Kidney glomerular epithelial cell (primary cell): ENCODE data around the gene AUH.
A peak's percentile ranks its signal among the peaks of the same experiment; 100 is the strongest.

Experiments used
- DNase-seq: peaks from one replicate; lab custom pipeline; 2025; lab: John Stamatoyannopoulos, UW

The AUH gene

DNA sequence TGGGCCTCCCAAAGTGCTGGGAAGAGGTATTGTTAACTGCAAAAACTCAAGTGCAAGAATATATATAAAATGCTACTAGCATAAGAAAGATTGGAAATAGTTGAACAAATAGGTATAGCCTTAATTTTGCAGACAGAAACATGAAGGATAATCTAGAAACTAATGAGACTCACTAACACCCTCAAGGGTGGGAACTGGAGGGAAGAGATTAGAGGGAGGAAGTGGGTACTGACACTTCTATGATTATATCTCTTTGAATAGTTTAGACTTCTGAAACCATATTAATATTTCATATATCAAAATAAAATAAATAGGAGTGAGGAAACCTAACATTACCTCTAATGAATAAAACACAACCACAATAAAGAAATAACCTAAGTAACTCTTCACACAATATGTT lies 23.0 kb downstream of the AUH start:
- DNase-seq: no peak

GRCh38 chr9:91336786-91337185 lies 24.9 kb downstream of the AUH start:
- no peak for DNase-seq

GRCh38 chr9:91334053-91334452 lies 27.7 kb downstream of the AUH start:
- DNase-seq: no peak

- no peak for DNase-seq
Measured at GRCh38 chr9:91333551-91333950, 28.2 kb downstream of the AUH start.

DNA sequence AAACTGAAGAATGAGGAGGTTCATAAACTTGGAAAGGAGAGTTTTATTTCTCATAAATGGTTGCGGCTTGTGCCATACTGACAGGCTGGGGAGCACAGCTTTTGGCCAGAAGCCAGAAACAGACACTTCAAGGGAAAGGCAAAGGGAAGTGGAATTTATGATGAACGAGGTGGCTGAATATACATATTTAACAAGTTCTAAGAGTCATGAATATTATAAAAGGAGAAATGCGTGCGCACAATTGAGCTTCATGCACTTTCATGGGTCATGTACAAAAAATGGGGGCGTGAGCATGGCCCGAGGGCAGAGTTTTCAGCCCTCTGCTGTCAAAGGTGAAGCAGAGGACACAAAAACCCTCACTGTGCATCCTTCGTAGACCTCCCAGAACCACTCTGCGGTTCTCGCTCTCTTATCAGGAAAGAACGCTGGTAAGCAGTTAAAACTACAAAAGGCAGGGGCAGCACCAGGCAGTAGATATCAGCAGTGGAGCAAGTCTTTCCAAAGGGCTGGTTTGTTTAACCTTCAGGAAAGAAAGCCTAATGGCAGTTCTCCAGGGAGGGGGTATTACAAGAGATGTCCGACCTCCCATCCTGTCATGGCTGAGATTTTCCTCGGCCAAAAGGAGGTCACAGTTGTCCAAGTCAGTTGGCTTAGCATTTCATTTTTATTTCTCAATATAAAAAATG lies 29.0 kb downstream of the AUH start:
- no peak for DNase-seq

DNA sequence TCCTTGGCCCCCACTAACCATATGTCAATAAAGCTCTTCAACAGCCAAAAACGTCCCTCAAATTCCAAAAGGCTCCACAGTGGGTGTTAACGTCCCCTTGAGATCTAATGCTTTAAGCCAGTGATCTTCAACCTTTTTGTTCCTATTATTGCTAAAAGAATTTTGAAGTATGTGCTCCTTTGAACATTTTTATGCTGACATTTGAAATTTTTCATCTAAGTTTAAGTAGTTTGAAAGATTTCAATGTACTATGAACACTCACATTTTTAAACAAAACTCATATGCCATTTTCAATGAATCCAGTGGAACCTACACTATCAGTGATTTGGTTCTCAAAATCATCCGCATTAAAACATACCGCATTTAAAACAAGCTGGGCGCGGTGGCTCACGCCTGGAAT lies 29.9 kb downstream of the AUH start:
- no peak for DNase-seq

DNA sequence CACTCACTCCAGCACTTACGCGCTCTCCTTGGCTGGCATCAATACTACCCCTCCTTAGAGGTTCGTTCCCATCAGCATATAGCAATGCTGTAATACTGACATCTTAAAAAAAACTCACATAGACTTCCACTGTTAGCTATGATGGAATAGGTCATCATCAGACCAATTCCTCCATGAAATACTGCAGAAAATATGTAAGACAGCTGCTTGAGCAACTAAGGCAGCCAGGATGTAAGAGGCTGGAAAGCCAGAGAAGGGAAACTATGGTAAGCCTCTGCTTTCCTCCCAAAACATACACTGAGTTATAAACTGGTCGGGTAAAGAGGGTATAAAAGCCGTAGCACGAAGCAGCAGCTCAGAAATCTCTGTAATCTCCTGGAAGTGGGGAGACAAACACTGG lies 33.5 kb downstream of the AUH start:
- no peak for DNase-seq

DNA sequence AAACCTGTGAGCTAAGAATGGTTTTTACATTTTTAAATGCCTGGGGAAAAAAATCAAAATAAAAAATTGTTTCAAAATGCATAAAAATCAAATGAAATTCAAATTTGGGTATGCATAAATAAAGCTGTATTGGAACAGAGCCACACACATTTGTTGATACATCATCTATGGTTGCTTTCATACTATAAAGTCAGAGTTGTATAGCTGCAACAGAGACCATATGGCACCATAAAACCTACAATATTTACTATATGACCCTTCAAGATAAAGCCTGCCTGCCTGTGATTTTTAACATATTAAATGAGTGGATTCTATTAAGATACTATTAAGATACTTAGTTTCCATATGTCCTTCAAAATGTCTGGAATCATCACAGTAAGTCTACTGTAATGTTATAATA lies 40.0 kb downstream of the AUH start:
- DNase-seq: no peak

DNA sequence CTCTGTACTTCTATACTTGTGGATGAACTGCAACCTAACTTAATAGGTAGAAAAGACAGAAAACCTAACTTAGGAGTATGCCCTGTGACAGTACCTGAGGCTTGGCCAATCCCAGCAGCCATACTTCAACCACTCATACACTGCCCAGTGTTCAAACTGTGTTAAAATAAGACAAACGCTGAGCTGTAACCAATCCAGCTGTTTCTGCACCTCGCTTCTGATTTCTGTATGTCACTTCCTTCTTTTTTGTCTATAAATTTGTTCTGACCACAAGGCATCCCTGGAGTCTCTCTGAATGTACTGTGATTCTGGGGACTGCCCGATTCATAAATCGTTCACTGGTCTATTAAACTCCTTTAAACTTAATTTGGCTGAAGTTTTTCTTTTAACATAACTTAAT lies 41.4 kb downstream of the AUH start:
- DNase-seq: no peak

DNA sequence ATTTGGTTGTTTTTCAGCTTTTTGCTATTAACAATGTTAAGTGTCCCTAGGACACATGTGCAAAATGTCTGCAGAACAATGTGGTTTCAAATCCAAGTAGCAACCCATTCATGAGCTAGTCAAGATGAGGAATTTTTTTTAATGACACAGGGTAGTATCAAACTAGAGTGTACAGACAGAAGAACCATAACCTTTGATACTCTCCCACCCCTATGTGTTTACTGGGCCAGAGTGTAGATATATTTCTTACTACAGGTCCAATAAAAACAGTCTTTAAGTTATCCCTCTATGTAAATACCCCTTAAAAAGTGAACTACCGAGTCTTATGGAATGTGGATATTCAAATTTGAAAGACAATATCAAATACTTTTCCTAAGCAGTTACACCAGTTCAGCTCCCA lies 45.6 kb downstream of the AUH start:
- DNase-seq: no peak

DNA sequence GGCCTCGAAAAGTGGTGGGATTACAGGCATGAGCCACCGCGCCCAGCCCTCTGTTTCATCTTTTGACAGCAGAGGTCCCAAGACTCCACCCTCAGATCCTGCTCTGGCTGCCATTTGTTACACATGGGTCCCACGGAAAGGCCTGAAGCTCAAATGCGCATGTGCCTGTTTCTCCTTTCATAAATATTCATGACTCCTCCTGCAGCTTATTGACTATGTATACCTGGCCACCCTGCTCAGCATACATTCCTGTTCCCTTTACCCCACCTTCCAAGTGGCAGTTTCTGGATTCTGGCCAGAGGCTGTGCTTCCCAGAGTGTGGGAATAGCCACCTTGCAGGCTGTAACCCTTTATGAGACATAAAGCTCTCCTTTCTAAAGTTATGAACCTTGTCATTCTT lies 46.5 kb downstream of the AUH start:
- DNase-seq: no peak

DNA sequence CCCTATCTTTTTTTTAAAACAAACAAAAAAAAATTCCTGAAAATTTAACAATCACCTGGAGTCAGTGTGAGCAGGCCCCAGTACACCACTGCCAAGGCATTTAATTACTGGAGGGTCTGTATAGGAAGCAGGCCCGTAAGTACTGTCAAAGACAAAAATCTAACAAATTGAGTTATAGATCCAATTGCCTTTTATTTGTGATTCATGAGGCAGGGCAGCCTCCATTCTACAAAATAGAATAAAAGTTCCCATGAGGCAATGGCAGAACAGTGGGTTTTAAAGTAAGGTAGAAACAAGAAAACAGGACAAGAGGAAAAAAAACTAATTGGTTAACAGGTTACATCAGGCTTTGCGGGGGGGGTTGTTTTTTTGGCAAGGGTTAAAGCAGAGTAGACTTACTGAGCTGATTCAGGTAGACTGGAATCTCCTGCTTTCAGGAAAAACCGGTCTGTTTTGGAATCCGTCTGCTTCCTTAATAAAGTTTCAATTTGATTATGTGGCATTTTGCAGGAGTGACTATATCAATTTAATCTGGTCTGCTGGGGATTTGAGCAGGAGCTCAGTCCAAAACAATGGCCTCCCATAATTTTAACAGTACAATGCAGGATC lies 48.9 kb downstream of the AUH start:
- no peak for DNase-seq

GRCh38 chr9:91310037-91310436 lies 51.7 kb downstream of the AUH start:
- DNase-seq: no peak

- DNase-seq: no peak
Measured at GRCh38 chr9:91308191-91308590, 53.5 kb downstream of the AUH start.

DNA sequence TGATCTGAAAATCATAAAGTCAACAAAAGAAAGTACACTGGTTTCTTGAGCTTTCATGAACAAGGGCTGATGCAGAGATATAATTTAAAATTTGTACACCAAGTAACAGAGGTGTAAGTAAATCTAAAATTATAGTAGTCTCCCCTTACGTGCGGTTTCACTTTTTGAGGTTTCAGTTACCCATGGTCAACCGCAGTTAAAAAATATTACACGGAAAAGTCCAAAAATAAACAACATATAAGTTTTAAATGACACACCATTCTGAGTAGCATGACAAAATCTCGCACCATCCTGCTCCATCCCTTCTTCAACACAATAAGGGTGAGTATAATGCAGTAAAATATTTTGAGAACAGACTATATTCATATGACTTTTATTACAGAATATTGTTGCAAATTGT lies 54.4 kb downstream of the AUH start:
- no peak for DNase-seq

DNA sequence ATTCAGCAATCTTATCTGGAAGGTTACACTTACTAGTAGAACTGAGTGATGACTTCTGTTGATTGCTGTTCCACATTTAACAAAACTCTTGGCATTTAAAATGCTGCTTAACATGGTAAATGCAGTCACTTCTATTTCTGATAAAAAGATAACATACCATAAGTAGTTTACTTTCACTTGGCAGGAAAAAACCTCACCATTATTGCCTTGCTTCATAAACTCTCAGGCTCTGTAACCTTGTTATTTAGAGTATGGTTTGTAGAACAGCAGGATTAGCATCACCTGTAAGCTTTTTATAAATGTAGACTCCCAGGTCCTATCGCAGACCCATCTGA lies 55.5 kb downstream of the AUH start:
- DNase-seq: no peak

DNA sequence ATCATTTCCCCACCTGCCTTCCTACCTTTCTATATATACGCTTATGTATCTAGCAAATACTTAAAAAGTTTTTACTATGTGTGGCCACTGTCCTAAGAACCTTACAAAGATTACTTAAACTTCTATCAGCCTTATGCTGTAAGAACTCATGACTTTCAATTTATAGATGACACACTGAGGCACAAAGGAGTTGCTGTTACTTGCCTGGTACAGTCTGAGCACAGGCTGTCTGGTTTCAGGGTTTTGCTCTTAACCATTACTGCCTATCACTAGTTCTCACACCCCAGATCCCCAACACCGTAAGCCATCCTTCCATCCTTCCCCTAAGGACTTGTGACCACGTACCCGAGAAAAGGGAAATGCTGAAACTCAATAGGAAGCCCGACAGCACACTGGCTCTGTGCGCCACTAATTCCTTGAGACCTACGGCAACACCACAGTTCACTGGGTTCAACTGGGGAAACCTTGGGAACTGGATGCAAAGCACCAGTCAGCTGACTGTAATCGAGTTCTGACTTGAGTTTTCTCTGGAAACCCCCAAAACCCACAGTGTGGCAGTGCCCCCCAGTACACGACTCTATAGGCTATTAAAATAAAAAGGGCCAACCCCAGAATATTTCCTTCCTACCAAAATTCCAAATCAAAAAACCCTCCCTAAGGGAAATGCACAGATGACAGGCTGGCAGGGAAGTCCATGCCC lies 56.0 kb downstream of the AUH start:
- no peak for DNase-seq

GRCh38 chr9:91303741-91304415 lies 57.8 kb downstream of the AUH start:
- no peak for DNase-seq

- peak; percentile 52 for DNase-seq
Measured at GRCh38 chr9:91302831-91303230, 58.9 kb downstream of the AUH start.

GRCh38 chr9:91301161-91301560 lies 60.6 kb downstream of the AUH start:
- no peak for DNase-seq

- no peak for DNase-seq
Measured at GRCh38 chr9:91298311-91298710, 63.4 kb downstream of the AUH start.

- DNase-seq: no peak
Measured at GRCh38 chr9:91297306-91297705, 64.4 kb downstream of the AUH start.

DNA sequence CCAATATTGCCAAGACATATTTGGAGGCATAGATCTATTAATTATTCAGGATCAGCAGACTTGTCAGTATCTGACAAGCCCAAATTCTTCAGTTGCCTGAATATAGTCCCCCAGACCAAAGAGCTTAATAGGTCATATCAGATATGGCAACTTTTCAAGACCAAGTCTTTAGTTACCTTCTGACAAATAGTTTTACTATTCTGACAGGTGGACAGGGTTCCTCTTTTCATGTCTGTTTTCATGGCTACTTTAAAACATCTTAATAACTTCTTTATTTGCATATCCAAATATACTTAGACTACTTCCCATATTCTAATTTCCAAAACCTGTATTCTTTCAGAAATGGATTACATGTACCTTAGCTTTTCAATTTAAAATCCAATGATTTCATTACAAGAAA lies 65.4 kb downstream of the AUH start:
- no peak for DNase-seq
